ENCODE results near the gene RNF214. TPM values are rescaled to one million over a fixed set of nuclear protein-coding genes. Genes with fewer than 3 reads are reported as not detected.

RNF214 gene
- polyA plus RNA-seq, 1 donor from 2014 or later = 7.6 TPM

- H3K79me2 ChIP-seq (replicated peaks; ENCODE audit: insufficient read depth, low read length) = no peaks in the 10 kb centered on the region
- no peak overlapping the region for H3K9ac ChIP-seq (ENCODE audit: low read length)
- no peaks in the 10 kb centered on the region for H4K20me1 ChIP-seq (ENCODE audit: insufficient read depth)
- H3K9me2 ChIP-seq (ENCODE audit: insufficient read depth, low read length) = no peaks in the 10 kb centered on the region
- no peak overlapping the region for H2AFZ ChIP-seq (ENCODE audit: low read depth, low read length)
- no peaks in the 10 kb centered on the region for H3K27me3 ChIP-seq (ENCODE audit: insufficient read depth, low read depth, low read length)
- H3K9me3 ChIP-seq (ENCODE audit: low read length) = no peaks in the 10 kb centered on the region
- no peak overlapping the region for H3K4me3 ChIP-seq (ENCODE audit: low read length)
- no peak overlapping the region for H3K4me2 ChIP-seq (ENCODE audit: low read length)
- H3K36me3 ChIP-seq (ENCODE audit: insufficient read depth, low read length) = no peaks in the 10 kb centered on the region
- TF ChIP-seq TAF1 (IDR thresholded peaks at IDR 0.05; ENCODE audit: low read depth) (no peak), EZH2 (IDR thresholded peaks at IDR 0.05; ENCODE audit: borderline replicate concordance, insufficient read depth, low read length, poor library complexity, severe bottlenecking) (no peak), CTCF (IDR thresholded peaks at IDR 0.05; ENCODE audit: poor library complexity, severe bottlenecking) (no peak), POLR2AphosphoS5 (IDR thresholded peaks at IDR 0.05) (no peak), MXI1 (conservative IDR thresholded peaks at IDR 0.05; ENCODE audit: poor library complexity, severe bottlenecking) (no peak), REST (IDR thresholded peaks at IDR 0.05; ENCODE audit: borderline replicate concordance) (no peak), EP300 (conservative IDR thresholded peaks at IDR 0.05; ENCODE audit: poor library complexity, severe bottlenecking) (no peak), RAD21 (conservative IDR thresholded peaks at IDR 0.05) (no peak), SMC3 (conservative IDR thresholded peaks at IDR 0.05; ENCODE audit: poor library complexity) (no peak)
- no peaks in the 10 kb centered on the region for H3F3A ChIP-seq (ENCODE audit: insufficient read depth, low read length, poor library complexity, severe bottlenecking)
- H3K27ac ChIP-seq (ENCODE audit: low read length) = no peak overlapping the region
Measured at GRCh38 chr11:117187428-117187798, 45.1 kb upstream of the RNF214 start.

GRCh38 chr11:117187799-117188481, 44.5 kb upstream of the RNF214 start:
- H3K9me3 ChIP-seq (ENCODE audit: low read length) = no peaks in the 10 kb centered on the region
- no peak overlapping the region for H2AFZ ChIP-seq (ENCODE audit: low read depth, low read length)
- H4K20me1 ChIP-seq (ENCODE audit: insufficient read depth) = no peaks in the 10 kb centered on the region
- H3F3A ChIP-seq (ENCODE audit: insufficient read depth, low read length, poor library complexity, severe bottlenecking) = no peaks in the 10 kb centered on the region
- H3K36me3 ChIP-seq (ENCODE audit: insufficient read depth, low read length) = no peaks in the 10 kb centered on the region
- no peaks in the 10 kb centered on the region for H3K27me3 ChIP-seq (ENCODE audit: insufficient read depth, low read depth, low read length)
- H3K4me3 ChIP-seq (ENCODE audit: low read length) = no peak overlapping the region
- H3K27ac ChIP-seq (ENCODE audit: low read length) = no peak overlapping the region
- no peaks in the 10 kb centered on the region for H3K79me2 ChIP-seq (replicated peaks; ENCODE audit: insufficient read depth, low read length)
- TF ChIP-seq TAF1 (IDR thresholded peaks at IDR 0.05; ENCODE audit: low read depth) (no peak), CTCF (IDR thresholded peaks at IDR 0.05; ENCODE audit: poor library complexity, severe bottlenecking) (no peak), EP300 (conservative IDR thresholded peaks at IDR 0.05; ENCODE audit: poor library complexity, severe bottlenecking) (no peak), MXI1 (conservative IDR thresholded peaks at IDR 0.05; ENCODE audit: poor library complexity, severe bottlenecking) (no peak), EZH2 (IDR thresholded peaks at IDR 0.05; ENCODE audit: borderline replicate concordance, insufficient read depth, low read length, poor library complexity, severe bottlenecking) (no peak), REST (IDR thresholded peaks at IDR 0.05; ENCODE audit: borderline replicate concordance) (no peak), SMC3 (conservative IDR thresholded peaks at IDR 0.05; ENCODE audit: poor library complexity) (no peak), RAD21 (conservative IDR thresholded peaks at IDR 0.05) (no peak), POLR2AphosphoS5 (IDR thresholded peaks at IDR 0.05) (no peak)
- no peak overlapping the region for H3K4me2 ChIP-seq (ENCODE audit: low read length)
- no peaks in the 10 kb centered on the region for H3K9me2 ChIP-seq (ENCODE audit: insufficient read depth, low read length)
- H3K9ac ChIP-seq (ENCODE audit: low read length) = no peak overlapping the region
